Testis (tissue), 3 donors: ENCODE data around the gene METTL6. TPM values are rescaled to one million over a fixed set of nuclear protein-coding genes. Genes with fewer than 3 reads are reported as not detected.
"Not testable (repeated sequence)": the region's sequence is repeated elsewhere in the genome, so short reads cannot be mapped to it uniquely, and the experiment has no call there.

ENCODE experiments used
- DNase-seq: peaks from one replicate; pipeline ENCODE4 v3.0.0-alpha.2; 2019
- H3K27ac ChIP-seq, 2 donors: fragments of 200-600 bp; sonication (generic); one replicate each; pipeline ENCODE4 v1.5.1; 2019
- H3K27me3 ChIP-seq: fragments of 200-600 bp; sonication (generic); one replicate; pipeline ENCODE4 v1.5.1; 2019
- H3K36me3 ChIP-seq: fragments of 200-600 bp; sonication (generic); one replicate; pipeline ENCODE4 v1.5.1; 2017; ENCODE audit warnings: low read depth; ENCODE audit errors: missing control alignments
- H3K4me1 ChIP-seq: fragments of 200-600 bp; sonication (generic); one replicate; pipeline ENCODE4 v1.5.1; 2019
- H3K4me3 ChIP-seq, 2 donors: fragments of 200-600 bp; sonication (generic); one replicate each; pipeline ENCODE4 v1.5.1; 2017 to 2019
- H3K9me3 ChIP-seq: fragments of 200-600 bp; sonication (generic); one replicate; pipeline ENCODE4 v1.5.1; 2017
- POLR2A ChIP-seq: fragments of 450-650 bp; IDR thresholded peaks from one replicate; pipeline ENCODE4 v1.6.1; 2017; ENCODE audit warnings: antibody characterized with exemption, mild to moderate bottlenecking, moderate library complexity
- WGBS, 2 donors: methylation state at CpG; one replicate each; pipeline ENCODE4 v1.1.5; 2018; 5-methylcytosine and 5-hydroxymethylcytosine counted together
- intact Hi-C: fragments of 100-400 bp; cut with DNase I; formaldehyde crosslinking; loops from one replicate; pipeline ENCODE4 v1.15.1; 2023; ENCODE audit warnings: low total_unique reads
- polyA plus RNA-seq: library from polyadenylated mRNA; stranded (reverse); fragments of 350-450 nt; fragmentation: Illumina TruSeq; extraction: RNeasy Lipid Tissue Mini Kit (QIAGEN cat#74804); gene quantifications from one replicate; pipeline ENCODE4 v1.2.3, GENCODE V29; 2014; ENCODE audit warnings: low read depth, low replicate concordance; ENCODE audit not compliant: insufficient read depth
- total RNA-seq, 2 donors: library from RNA; depleted of rRNA; stranded (reverse); fragments of >200 nt; gene quantifications; one replicate each; pipeline ENCODE4 v1.2.3, GENCODE V29; 2016
- TF ChIP-seq, protein P1 (sequence below), 3 experiments: fragments of 450-650 bp in 2 of 3; fragments of 200-600 bp in 1 of 3; sonication (generic) in 1 of 3; IDR thresholded peaks; one replicate each; pipeline ENCODE4 v1.5.1; 2016 to 2019; ENCODE audit warnings: antibody characterized with exemption in 3 of 3, mild to moderate bottlenecking in 2 of 3, moderate library complexity in 1 of 3

The METTL6 gene
- total and polyA plus RNA-seq, 3 donors from 2014 or later = 42.9 to 49.4 (median 45.1) TPM

GRCh38 chr3:15462451-15462850 is 35.1 kb upstream of the METTL6 start:
- Histone ChIP-seq H3K36me3 (no peaks in the 10 kb centered on the region), H3K27ac (no peak overlapping the region), H3K4me3 (no peak overlapping the region), H3K4me1 (no peaks in the 10 kb centered on the region), H3K9me3 (no peaks in the 10 kb centered on the region), H3K27me3 (no peaks in the 10 kb centered on the region)
- WGBS, 2 donors = 79 to 93% methylated on average over 3 to 5 of the region's 5 CpGs
- DNase-seq = no peak
- intact Hi-C loops = no loop called here
- TF ChIP-seq POLR2A = no peak
- TF ChIP-seq, protein P1, sequence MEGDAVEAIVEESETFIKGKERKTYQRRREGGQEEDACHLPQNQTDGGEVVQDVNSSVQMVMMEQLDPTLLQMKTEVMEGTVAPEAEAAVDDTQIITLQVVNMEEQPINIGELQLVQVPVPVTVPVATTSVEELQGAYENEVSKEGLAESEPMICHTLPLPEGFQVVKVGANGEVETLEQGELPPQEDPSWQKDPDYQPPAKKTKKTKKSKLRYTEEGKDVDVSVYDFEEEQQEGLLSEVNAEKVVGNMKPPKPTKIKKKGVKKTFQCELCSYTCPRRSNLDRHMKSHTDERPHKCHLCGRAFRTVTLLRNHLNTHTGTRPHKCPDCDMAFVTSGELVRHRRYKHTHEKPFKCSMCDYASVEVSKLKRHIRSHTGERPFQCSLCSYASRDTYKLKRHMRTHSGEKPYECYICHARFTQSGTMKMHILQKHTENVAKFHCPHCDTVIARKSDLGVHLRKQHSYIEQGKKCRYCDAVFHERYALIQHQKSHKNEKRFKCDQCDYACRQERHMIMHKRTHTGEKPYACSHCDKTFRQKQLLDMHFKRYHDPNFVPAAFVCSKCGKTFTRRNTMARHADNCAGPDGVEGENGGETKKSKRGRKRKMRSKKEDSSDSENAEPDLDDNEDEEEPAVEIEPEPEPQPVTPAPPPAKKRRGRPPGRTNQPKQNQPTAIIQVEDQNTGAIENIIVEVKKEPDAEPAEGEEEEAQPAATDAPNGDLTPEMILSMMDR (IDR thresholded peaks at IDR 0.05) = no peak

DNA sequence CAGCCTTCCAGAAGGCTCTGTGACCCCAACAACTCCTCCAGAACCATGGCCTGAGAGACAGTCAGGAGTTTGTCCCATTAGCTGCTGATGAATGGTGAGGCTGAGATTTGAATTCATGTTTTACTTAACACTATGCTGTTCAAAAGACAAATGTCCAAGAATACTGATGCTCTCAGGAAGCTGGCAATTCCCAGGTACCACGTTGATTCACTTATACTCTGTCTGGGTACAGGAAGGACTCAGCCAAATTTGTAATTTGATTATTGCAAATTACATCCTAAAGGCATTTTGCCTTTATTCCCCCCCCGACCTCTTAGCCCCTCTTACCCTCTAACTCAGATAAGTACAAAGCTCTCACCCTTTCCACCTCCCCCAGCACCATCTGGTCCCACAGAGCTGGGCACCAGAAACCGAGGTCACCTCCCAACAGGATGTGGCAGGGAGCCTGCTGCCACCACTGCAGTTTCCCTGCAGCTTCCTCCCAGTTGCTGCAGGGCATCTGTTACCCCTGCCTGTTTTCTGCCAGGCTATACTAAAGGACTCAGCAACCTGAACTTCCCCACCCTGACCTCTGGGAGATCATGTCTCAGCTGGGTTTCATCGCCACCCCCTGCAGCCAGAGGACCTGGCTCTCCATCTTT is 33.7 kb upstream of the METTL6 start:
- intact Hi-C loops = no loop called here
- Histone ChIP-seq H3K27me3 (no peaks in the 10 kb centered on the region), H3K27ac (no peak overlapping the region), H3K9me3 (no peaks in the 10 kb centered on the region), H3K36me3 (no peaks in the 10 kb centered on the region), H3K4me3 (no peak overlapping the region), H3K4me1 (no peaks in the 10 kb centered on the region)
- no peak for DNase-seq
- TF ChIP-seq, protein P1 (IDR thresholded peaks at IDR 0.05) = no peak
- no peak for TF ChIP-seq POLR2A
- 75 to 84% methylated on average over 4 of the region's 4 CpGs for WGBS, 2 donors

DNA sequence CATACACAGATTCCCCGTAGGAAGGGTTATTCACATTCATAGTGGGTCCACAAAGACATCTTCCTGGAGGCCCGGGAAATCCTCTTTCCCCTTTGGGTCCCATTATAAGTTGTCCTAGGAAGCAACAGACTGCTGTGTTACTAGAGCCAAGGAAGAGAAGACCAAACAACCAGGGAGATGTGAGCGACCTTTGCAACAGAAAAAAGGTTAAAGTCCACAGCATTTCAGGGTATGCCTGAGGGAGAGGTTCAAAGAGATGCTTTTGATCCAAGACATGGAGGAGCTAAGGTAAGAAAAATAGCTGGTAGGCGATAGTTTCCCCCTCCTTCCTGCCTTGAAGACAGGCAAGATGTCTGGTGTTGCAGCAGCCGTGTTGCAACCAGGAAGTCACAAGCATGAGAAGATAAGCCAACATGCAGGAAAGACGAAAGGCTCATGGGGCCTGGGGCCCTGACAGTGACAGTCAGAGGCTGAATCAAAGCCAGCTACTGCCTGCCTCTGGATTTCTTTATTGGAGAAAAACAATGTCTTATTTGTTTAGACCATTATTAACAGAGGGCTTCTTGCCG is 31.0 kb upstream of the METTL6 start:
- 94 to 97% methylated on average over 7 of the region's 7 CpGs for WGBS, 2 donors
- intact Hi-C loops = no loop called here

DNA sequence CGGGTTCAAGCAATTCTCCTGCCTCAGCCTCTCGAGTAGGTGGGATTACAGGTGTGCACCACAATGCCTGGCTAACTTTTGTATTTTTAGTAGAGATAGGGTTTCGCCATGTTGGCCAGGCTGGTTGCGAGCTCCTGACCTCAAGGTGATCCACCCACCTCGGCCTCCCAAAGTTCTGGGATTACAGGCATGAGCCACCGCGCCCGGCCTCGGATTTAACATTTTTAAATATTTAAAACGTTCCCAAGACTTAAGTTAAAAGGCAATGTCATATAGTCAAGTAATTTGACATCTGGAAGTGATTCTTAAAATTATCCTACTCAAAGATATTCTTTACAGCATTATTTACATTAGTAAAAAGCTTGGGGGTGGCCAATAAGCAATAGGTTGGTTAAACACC is 29.6 kb upstream of the METTL6 start:
- DNase-seq, H3K4me3 ChIP-seq, H3K4me1 ChIP-seq, H3K36me3 ChIP-seq, H3K27me3 ChIP-seq, intact Hi-C loops, H3K9me3 ChIP-seq, H3K27ac ChIP-seq: not testable (repeated sequence)
- WGBS, 2 donors = 91 to 92% methylated on average over 10 of the region's 10 CpGs

More for the DNA sequence above, 31.0 kb upstream of the METTL6 start:
- Histone ChIP-seq H3K27ac (no peak overlapping the region), H3K4me1 (no peaks in the 10 kb centered on the region), H3K36me3 (no peaks in the 10 kb centered on the region), H3K4me3 (no peak overlapping the region), H3K27me3 (no peaks in the 10 kb centered on the region), H3K9me3 (no peaks in the 10 kb centered on the region)
- TF ChIP-seq POLR2A = no peak
- TF ChIP-seq, protein P1 (IDR thresholded peaks at IDR 0.05) = no peak
- DNase-seq = no peak

GRCh38 chr3:15456321-15456720 is 29.0 kb upstream of the METTL6 start:
- Histone ChIP-seq H3K27me3 (no peaks in the 10 kb centered on the region), H3K27ac (no peak overlapping the region), H3K9me3 (no peaks in the 10 kb centered on the region), H3K36me3 (no peaks in the 10 kb centered on the region), H3K4me1 (no peaks in the 10 kb centered on the region), H3K4me3 (no peak overlapping the region)
- TF ChIP-seq, protein P1 (IDR thresholded peaks at IDR 0.05) = no peak
- no peak for TF ChIP-seq POLR2A
- 85 to 100% methylated on average over 2 of the region's 2 CpGs for WGBS, 2 donors
- intact Hi-C loops = no loop called here
- DNase-seq = no peak
